Omental fat pad (tissue), 4 donors: ENCODE data around the gene RHBG. TPM values are rescaled to one million over a fixed set of nuclear protein-coding genes. Genes with fewer than 3 reads are reported as not detected.

ENCODE experiments used
- ATAC-seq: fragments of 150-250 bp; one replicate; pipeline ENCODE4 v1.9.1; 2016; ENCODE audit warnings: mild to moderate bottlenecking, moderate library complexity; ENCODE audit not compliant: low FRiP score
- DNase-seq: peaks from one replicate; pipeline ENCODE4 v3.0.0-alpha.2; 2019; ENCODE audit warnings: low spot score
- total RNA-seq, 4 donors: library from RNA; depleted of rRNA; stranded (reverse); fragments of >200 nt; gene quantifications; one replicate each; pipeline ENCODE4 v1.1.0, GENCODE V29; 2016
- TF ChIP-seq, protein P1 (sequence below), 3 donors: fragments of 450-650 bp; IDR thresholded peaks; one replicate each; pipeline ENCODE4 v1.5.1; 2016 to 2017; ENCODE audit warnings: antibody characterized with exemption in 3 of 3, mild to moderate bottlenecking in 3 of 3, moderate library complexity in 2 of 3

Gene RHBG
- total RNA-seq, 4 donors from 2014 or later, result not detected

GRCh38 chr1:156407344-156407743 is 38.3 kb downstream of the RHBG start:
- no peak for DNase-seq
- TF ChIP-seq, protein P1, sequence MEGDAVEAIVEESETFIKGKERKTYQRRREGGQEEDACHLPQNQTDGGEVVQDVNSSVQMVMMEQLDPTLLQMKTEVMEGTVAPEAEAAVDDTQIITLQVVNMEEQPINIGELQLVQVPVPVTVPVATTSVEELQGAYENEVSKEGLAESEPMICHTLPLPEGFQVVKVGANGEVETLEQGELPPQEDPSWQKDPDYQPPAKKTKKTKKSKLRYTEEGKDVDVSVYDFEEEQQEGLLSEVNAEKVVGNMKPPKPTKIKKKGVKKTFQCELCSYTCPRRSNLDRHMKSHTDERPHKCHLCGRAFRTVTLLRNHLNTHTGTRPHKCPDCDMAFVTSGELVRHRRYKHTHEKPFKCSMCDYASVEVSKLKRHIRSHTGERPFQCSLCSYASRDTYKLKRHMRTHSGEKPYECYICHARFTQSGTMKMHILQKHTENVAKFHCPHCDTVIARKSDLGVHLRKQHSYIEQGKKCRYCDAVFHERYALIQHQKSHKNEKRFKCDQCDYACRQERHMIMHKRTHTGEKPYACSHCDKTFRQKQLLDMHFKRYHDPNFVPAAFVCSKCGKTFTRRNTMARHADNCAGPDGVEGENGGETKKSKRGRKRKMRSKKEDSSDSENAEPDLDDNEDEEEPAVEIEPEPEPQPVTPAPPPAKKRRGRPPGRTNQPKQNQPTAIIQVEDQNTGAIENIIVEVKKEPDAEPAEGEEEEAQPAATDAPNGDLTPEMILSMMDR (IDR thresholded peaks at IDR 0.05), result no peak
- no peak for ATAC-seq

DNA sequence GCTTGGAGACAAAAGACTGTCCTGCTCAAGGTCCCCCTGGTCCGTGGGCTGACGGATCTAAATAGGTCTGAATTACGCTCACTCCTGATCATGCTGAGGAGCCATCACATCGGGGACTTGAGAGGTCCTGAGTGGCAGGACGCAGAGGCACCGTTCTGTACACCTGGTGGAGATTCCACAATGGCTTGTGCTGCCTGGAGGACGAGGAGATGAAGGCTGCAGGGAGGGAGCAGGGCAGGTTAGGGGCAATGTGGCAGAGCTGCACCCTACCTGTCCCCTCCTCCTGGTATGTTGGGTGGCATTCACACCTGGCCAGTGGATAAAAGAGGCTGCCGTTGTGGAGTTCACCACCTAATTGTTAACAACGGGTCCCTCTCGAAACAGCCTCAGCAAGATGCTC is 38.7 kb downstream of the RHBG start:
- ATAC-seq (no peak), DNase-seq (no peak)
- TF ChIP-seq, protein P1 (IDR thresholded peaks at IDR 0.05), result no peak

- no peak for ATAC-seq
- TF ChIP-seq, protein P1 (IDR thresholded peaks at IDR 0.05), result no peak
- no peak for DNase-seq
Observed at GRCh38 chr1:156409439-156409838, 40.4 kb downstream of the RHBG start.

GRCh38 chr1:156410238-156410637 is 41.2 kb downstream of the RHBG start:
- DNase-seq (no peak), ATAC-seq (no peak)
- TF ChIP-seq, protein P1 (IDR thresholded peaks at IDR 0.05), result no peak

- TF ChIP-seq, protein P1 (IDR thresholded peaks at IDR 0.05), result no peak
- DNase-seq, result no peak
- no peak for ATAC-seq
Observed at GRCh38 chr1:156410740-156411139, 41.7 kb downstream of the RHBG start.

- no peak for DNase-seq
- TF ChIP-seq, protein P1 (IDR thresholded peaks at IDR 0.05), result no peak
- no peak for ATAC-seq
Observed at GRCh38 chr1:156412653-156413321, 43.8 kb downstream of the RHBG start.
